Esophagus squamous epithelium (tissue), 5 donors: ENCODE data around the gene CAMK1D. TPM values are rescaled to one million over a fixed set of nuclear protein-coding genes. Genes with fewer than 3 reads are reported as not detected.

ENCODE experiments used
- DNase-seq: peaks from one replicate; lab custom pipeline; 2025; lab: John Stamatoyannopoulos, UW
- H3K27ac ChIP-seq, 4 donors: fragments of 200-600 bp; sonication (generic); one replicate each; pipeline ENCODE4 v1.5.1; 2016 to 2019; ENCODE audit warnings: mild to moderate bottlenecking in 1 of 4
- H3K27me3 ChIP-seq, 4 donors: fragments of 200-600 bp; sonication (generic); 1 replicate in 3 of 4; 2 replicates in 1 of 4; pipeline versions ENCODE4 v1.5.1 to v1.6.0; 2017 to 2021; ENCODE audit warnings: antibody characterized with exemption in 1 of 4
- H3K36me3 ChIP-seq, 3 donors: fragments of 200-600 bp; sonication (generic); one replicate each; pipeline ENCODE4 v1.5.1; 2016 to 2019
- H3K4me1 ChIP-seq, 3 donors: fragments of 200-600 bp; sonication (generic); one replicate each; pipeline ENCODE4 v1.5.1; 2017 to 2019
- H3K4me3 ChIP-seq, 4 donors: fragments of 200-600 bp; sonication (generic); 1 replicate in 3 of 4; 2 replicates in 1 of 4; pipeline ENCODE4 v1.5.1; 2016 to 2019; ENCODE audit warnings: mild to moderate bottlenecking in 2 of 4, moderate library complexity in 1 of 4
- H3K9me3 ChIP-seq, 3 donors: fragments of 200-600 bp; sonication (generic); one replicate each; pipeline ENCODE4 v1.5.1; 2016 to 2019
- CTCF ChIP-seq, 6 experiments: fragments of 450-650 bp in 4 of 6; fragments of 200-600 bp in 2 of 6; sonication (generic) in 2 of 6; IDR thresholded peaks; one replicate each; pipeline ENCODE4 v1.5.1; 2016 to 2019; ENCODE audit warnings: antibody characterized with exemption in 6 of 6, mild to moderate bottlenecking in 4 of 6, moderate library complexity in 4 of 6
- POLR2A ChIP-seq, 4 donors: fragments of 450-650 bp; IDR thresholded peaks; one replicate each; pipeline ENCODE4 v1.6.1; 2017; ENCODE audit warnings: antibody characterized with exemption in 4 of 4, mild to moderate bottlenecking in 4 of 4, moderate library complexity in 3 of 4
- WGBS, 2 donors: methylation state at CpG; one replicate each; pipeline ENCODE4 v1.1.5; 2018; 5-methylcytosine and 5-hydroxymethylcytosine counted together
- intact Hi-C: fragments of 100-400 bp; cut with DNase I; formaldehyde crosslinking; loops from one replicate; pipeline ENCODE4 v1.15.0; 2022
- total RNA-seq, 4 donors: library from RNA; depleted of rRNA; stranded (reverse); fragments of >200 nt; gene quantifications; one replicate each; pipeline ENCODE4 v1.1.0, GENCODE V29; 2016
- donor health status: DM: yes; HTN: yes; CAD: no.

Gene CAMK1D
- total RNA-seq, 4 donors from 2014 or later = 3.8 to 11.8 (median 9.9) TPM

- no peak for DNase-seq
- Histone ChIP-seq H3K27ac (no peak overlapping the region), H3K4me1 (no peaks in the 10 kb centered on the region), H3K9me3 (no peaks in the 10 kb centered on the region), H3K36me3 (no peaks in the 10 kb centered on the region), H3K27me3 (no peaks in the 10 kb centered on the region), H3K4me3 (no peak overlapping the region)
- TF ChIP-seq POLR2A (IDR thresholded peaks at IDR 0.05) (no peak), CTCF (IDR thresholded peaks at IDR 0.05) (no peak)
- 77 to 80% methylated on average over 23 to 24 of the region's 24 CpGs for WGBS, 2 donors
- intact Hi-C loops = no loop called here
Observed at GRCh38 chr10:12405342-12406320, 56.3 kb downstream of the CAMK1D start.

- intact Hi-C loops = no loop called here
- 91 to 98% methylated on average over 9 of the region's 9 CpGs for WGBS, 2 donors
- DNase-seq = no peak
- TF ChIP-seq POLR2A (IDR thresholded peaks at IDR 0.05) (no peak), CTCF (IDR thresholded peaks at IDR 0.05) (no peak)
- H3K27ac ChIP-seq = no peak overlapping the region
- H3K36me3 ChIP-seq = no peaks in the 10 kb centered on the region
- H3K4me3 ChIP-seq = no peak overlapping the region
- H3K27me3 ChIP-seq = no peaks in the 10 kb centered on the region
- no peaks in the 10 kb centered on the region for H3K9me3 ChIP-seq
- no peaks in the 10 kb centered on the region for H3K4me1 ChIP-seq
Observed at GRCh38 chr10:12406764-12407400, 57.5 kb downstream of the CAMK1D start.

GRCh38 chr10:12408472-12408871 is 59.1 kb downstream of the CAMK1D start:
- Histone ChIP-seq H3K4me1 (no peaks in the 10 kb centered on the region), H3K4me3 (no peak overlapping the region), H3K9me3 (no peaks in the 10 kb centered on the region), H3K27ac (no peak overlapping the region), H3K36me3 (no peaks in the 10 kb centered on the region), H3K27me3 (no peaks in the 10 kb centered on the region)
- no peak for TF ChIP-seq POLR2A (IDR thresholded peaks at IDR 0.05)
- TF ChIP-seq CTCF (IDR thresholded peaks at IDR 0.05) = no peak
- WGBS, 2 donors = 89 to 92% methylated on average over 8 of the region's 8 CpGs
- DNase-seq = no peak
- intact Hi-C loops = no loop called here

GRCh38 chr10:12409161-12409560 is 59.8 kb downstream of the CAMK1D start:
- intact Hi-C loops = no loop called here
- H3K36me3 ChIP-seq = no peaks in the 10 kb centered on the region
- 86 to 94% methylated on average over 10 to 11 of the region's 11 CpGs for WGBS, 2 donors

More at GRCh38 chr10:12409161-12409560, 59.8 kb downstream of the CAMK1D start:
- DNase-seq = no peak
- no peak overlapping the region for H3K4me3 ChIP-seq
- H3K9me3 ChIP-seq = no peaks in the 10 kb centered on the region
- no peak overlapping the region for H3K27ac ChIP-seq
- H3K27me3 ChIP-seq = no peaks in the 10 kb centered on the region
- H3K4me1 ChIP-seq = peaks cover 0 to under 1% (median 0%) of the 10 kb centered on the region in 3 donors
- no peak for TF ChIP-seq CTCF (IDR thresholded peaks at IDR 0.05)
- no peak for TF ChIP-seq POLR2A (IDR thresholded peaks at IDR 0.05)
